Body of pancreas (tissue), 4 donors: Measurements from ENCODE around the gene GSTT2B. TPM values are rescaled to one million over a fixed set of nuclear protein-coding genes. Genes with fewer than 3 reads are reported as not detected.
"Not testable (repeated sequence)": the region's sequence is repeated elsewhere in the genome, so short reads cannot be mapped to it uniquely, and the experiment has no call there.

Source experiments
- ATAC-seq: fragments of 150-250 bp; one replicate; pipeline ENCODE4 v1.9.1; 2016
- DNase-seq, 4 donors: peaks; one replicate each; pipeline ENCODE4 v3.0.0-alpha.2; 2019
- H3K27ac ChIP-seq, 4 donors: fragments of 200-600 bp; sonication (generic); 1 replicate in 3 of 4; 2 replicates in 1 of 4; pipeline versions ENCODE4 v1.5.1 to v1.6.1; 2016 to 2019; ENCODE audit warnings: mild to moderate bottlenecking in 1 of 4, mixed read lengths in 1 of 4, moderate library complexity in 1 of 4
- H3K27me3 ChIP-seq, 2 donors: fragments of 200-600 bp; sonication (generic); one replicate each; pipeline ENCODE4 v1.6.0; 2016; ENCODE audit warnings: mild to moderate bottlenecking in 1 of 2
- H3K36me3 ChIP-seq, 2 donors: fragments of 200-600 bp; sonication (generic); replicated peaks in 1 of 2; 2 replicates each; pipeline ENCODE4 v1.5.1; 2016; ENCODE audit warnings: low read depth in 2 of 2; ENCODE audit not compliant: insufficient read depth in 1 of 2
- H3K4me1 ChIP-seq: fragments of 200-600 bp; sonication (generic); one replicate; pipeline ENCODE4 v1.6.0; 2016
- H3K4me3 ChIP-seq, 2 donors: fragments of 200-600 bp; sonication (generic); 1 replicate in 1 of 2; 2 replicates in 1 of 2; pipeline ENCODE4 v1.5.1; 2016 to 2019
- H3K9me3 ChIP-seq, 3 donors: fragments of 200-600 bp; sonication (generic); 1 replicate in 2 of 3; 2 replicates in 1 of 3; pipeline ENCODE4 v1.5.1; 2016
- POLR2A ChIP-seq, 3 donors: fragments of 450-650 bp; IDR thresholded peaks; one replicate each; pipeline ENCODE4 v1.6.1; 2016; ENCODE audit warnings: antibody characterized with exemption in 3 of 3, mild to moderate bottlenecking in 2 of 3
- WGBS, 2 donors: methylation state at CpG; one replicate each; pipeline ENCODE4 v1.1.5; 2017; 5-methylcytosine and 5-hydroxymethylcytosine counted together
- intact Hi-C: fragments of 100-400 bp; cut with DNase I; formaldehyde crosslinking; loops from one replicate; pipeline ENCODE4 v1.15.1; 2023
- total RNA-seq, 2 donors: library from RNA; depleted of rRNA; stranded (reverse); fragments of >200 nt; gene quantifications; one replicate each; pipeline ENCODE4 v1.1.0, GENCODE V29; 2016
- TF ChIP-seq, protein P1 (sequence below), 7 experiments: fragments of 450-650 bp in 4 of 7; fragments of 200-600 bp in 3 of 7; sonication (generic) in 3 of 7; IDR thresholded peaks; one replicate each; pipeline ENCODE4 v1.5.1; 2016 to 2019; ENCODE audit warnings: antibody characterized with exemption in 7 of 7

GSTT2B gene
- total RNA-seq, 2 donors from 2014 or later, result 8.3 to 16.5 TPM

DNA sequence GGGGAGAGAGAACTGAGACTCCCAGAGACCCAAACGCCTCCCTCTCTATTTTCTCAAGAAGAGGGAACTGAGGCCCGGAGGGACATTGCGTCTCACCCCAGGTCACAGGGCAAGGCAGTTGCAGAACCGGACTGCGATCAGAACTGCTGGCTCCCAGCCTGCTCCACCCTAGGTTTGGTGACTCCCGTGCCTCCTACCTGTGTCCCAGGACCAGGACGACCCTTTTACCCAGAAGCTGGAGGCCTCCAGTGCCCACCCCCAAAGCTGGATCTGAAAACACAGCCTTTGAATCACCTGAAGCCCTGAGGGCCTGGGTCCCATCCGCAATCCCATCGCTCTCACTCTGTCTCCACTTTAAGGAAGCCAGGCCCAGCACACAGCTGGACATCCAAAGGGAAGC lies 42.9 kb upstream of the GSTT2B start:
- H3K36me3 ChIP-seq, result no peaks in the 10 kb centered on the region
- no peak for ATAC-seq
- H3K4me1 ChIP-seq, result no peaks in the 10 kb centered on the region
- H3K27ac ChIP-seq, result no peak overlapping the region
- H3K9me3 ChIP-seq, result no peaks in the 10 kb centered on the region
- no peak for DNase-seq
- H3K27me3 ChIP-seq, result no peaks in the 10 kb centered on the region
- intact Hi-C loops, result no loop called here
- 67 to 80% methylated on average over 8 to 9 of the region's 9 CpGs for WGBS, 2 donors
- TF ChIP-seq, protein P1, sequence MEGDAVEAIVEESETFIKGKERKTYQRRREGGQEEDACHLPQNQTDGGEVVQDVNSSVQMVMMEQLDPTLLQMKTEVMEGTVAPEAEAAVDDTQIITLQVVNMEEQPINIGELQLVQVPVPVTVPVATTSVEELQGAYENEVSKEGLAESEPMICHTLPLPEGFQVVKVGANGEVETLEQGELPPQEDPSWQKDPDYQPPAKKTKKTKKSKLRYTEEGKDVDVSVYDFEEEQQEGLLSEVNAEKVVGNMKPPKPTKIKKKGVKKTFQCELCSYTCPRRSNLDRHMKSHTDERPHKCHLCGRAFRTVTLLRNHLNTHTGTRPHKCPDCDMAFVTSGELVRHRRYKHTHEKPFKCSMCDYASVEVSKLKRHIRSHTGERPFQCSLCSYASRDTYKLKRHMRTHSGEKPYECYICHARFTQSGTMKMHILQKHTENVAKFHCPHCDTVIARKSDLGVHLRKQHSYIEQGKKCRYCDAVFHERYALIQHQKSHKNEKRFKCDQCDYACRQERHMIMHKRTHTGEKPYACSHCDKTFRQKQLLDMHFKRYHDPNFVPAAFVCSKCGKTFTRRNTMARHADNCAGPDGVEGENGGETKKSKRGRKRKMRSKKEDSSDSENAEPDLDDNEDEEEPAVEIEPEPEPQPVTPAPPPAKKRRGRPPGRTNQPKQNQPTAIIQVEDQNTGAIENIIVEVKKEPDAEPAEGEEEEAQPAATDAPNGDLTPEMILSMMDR (IDR thresholded peaks at IDR 0.05), result no peak
- no peak for TF ChIP-seq POLR2A (IDR thresholded peaks at IDR 0.05)
- H3K4me3 ChIP-seq, result no peak overlapping the region

DNA sequence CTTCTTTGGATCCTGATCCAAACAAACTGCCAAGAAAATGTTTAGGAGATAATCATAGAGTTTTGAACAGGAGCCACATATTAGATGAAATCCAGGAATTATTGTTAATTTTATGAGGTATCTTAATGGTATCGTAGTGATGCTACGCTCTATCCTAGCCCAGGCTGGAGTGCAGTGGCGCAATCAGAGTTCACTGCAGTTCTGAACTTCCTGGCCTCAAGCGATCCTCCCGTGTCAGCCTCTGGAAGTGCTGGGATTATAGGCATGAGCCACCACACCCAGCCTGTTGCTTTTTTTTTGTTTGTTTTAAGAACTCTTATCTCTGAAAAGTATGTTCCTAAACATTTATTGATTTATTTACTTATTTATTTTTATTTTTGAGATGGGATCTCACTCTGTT lies 41.9 kb upstream of the GSTT2B start:
- no peak for TF ChIP-seq POLR2A (IDR thresholded peaks at IDR 0.05)
- TF ChIP-seq, protein P1 (IDR thresholded peaks at IDR 0.05), result no peak
- ATAC-seq (no peak), DNase-seq (no peak)
- H3K4me3 ChIP-seq, result no peak overlapping the region
- H3K36me3 ChIP-seq, result no peaks in the 10 kb centered on the region
- intact Hi-C loops, result no loop called here
- no peaks in the 10 kb centered on the region for H3K27me3 ChIP-seq
- 83 to 85% methylated on average over 5 of the region's 5 CpGs for WGBS, 2 donors
- no peak overlapping the region for H3K27ac ChIP-seq
- no peaks in the 10 kb centered on the region for H3K9me3 ChIP-seq
- no peaks in the 10 kb centered on the region for H3K4me1 ChIP-seq

DNA sequence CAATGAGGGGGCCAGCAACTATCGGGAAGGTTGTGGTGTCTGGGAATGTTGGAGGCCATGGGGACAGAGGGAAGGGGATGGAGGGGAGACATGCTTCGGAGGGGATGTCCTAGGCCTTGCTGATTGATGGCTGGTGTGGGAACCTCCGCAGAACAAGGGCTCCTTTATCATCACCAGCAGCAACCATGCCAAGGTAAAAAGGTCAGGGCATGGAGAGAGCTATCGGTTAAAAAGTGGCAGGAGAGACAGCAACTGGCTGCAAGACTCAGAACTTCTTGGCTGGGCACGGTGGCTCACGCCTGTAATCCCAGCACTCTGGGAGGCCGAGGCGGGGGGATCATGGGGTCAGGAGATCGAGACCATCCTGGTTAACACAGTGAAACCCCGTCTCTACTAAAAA lies 41.3 kb upstream of the GSTT2B start:
- no peaks in the 10 kb centered on the region for H3K27me3 ChIP-seq
- intact Hi-C loops, result no loop called here
- no peaks in the 10 kb centered on the region for H3K9me3 ChIP-seq
- no peak for TF ChIP-seq POLR2A (IDR thresholded peaks at IDR 0.05)
- TF ChIP-seq, protein P1 (IDR thresholded peaks at IDR 0.05), result no peak
- no peaks in the 10 kb centered on the region for H3K36me3 ChIP-seq
- DNase-seq, result no peak
- WGBS, 2 donors, result 68 to 70% methylated on average over 10 of the region's 10 CpGs
- no peak overlapping the region for H3K27ac ChIP-seq
- H3K4me3 ChIP-seq, result no peak overlapping the region
- no peak for ATAC-seq
- no peaks in the 10 kb centered on the region for H3K4me1 ChIP-seq

DNA sequence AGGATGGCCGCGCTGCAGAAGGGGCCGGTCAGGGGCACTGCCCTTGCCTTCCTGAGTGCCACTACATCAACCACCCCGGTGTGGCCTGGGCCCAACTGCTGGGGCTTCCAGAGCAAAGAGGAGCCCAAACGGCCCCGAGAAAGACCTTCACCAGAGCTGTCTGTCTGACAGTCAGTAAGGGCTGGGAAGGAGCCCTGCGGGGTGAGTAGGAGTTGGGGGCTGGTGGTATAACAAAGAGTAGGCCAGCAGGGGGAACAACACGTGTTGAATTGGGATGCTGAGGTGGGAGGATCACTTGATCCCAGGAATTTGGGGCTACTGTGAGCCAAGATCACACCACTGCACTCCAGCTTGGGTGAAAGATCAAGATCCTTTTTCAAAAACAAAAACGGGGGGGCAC lies 40.3 kb upstream of the GSTT2B start:
- TF ChIP-seq POLR2A (IDR thresholded peaks at IDR 0.05), result no peak
- TF ChIP-seq, protein P1 (IDR thresholded peaks at IDR 0.05), result no peak
- no peaks in the 10 kb centered on the region for H3K36me3 ChIP-seq
- WGBS, 2 donors, result 79 to 80% methylated on average over 6 to 9 of the region's 9 CpGs

DNA sequence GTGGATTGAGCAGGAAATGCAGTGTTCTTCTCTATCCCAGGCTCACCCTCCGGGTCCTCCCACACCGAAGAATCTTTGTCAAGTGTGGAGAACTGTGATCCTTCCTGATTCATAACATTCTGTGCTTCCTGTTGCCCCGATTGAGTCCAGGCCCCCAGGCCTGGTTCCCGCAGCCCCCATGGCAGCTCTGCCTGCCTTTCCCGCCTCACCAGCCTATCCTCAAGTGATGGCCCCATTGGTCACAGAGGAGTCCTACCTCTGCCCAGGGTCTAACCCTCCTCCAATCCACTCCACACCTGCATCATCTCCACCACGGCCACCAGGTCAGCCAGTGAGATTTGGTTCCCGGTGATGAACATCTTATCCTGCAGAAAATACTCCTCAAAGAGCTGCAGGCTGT lies 38.8 kb upstream of the GSTT2B start:
- DNase-seq, H3K9me3 ChIP-seq, ATAC-seq, H3K27ac ChIP-seq, H3K4me1 ChIP-seq, H3K27me3 ChIP-seq, H3K4me3 ChIP-seq, H3K36me3 ChIP-seq: not testable (repeated sequence)
- 78 to 82% methylated on average over 6 to 7 of the region's 7 CpGs for WGBS, 2 donors
- intact Hi-C loops, result loop anchor here (5.0 kb wide), 1 partner anchor 47 kb away; no protein-coding TSS in a partner anchor

More for the DNA sequence above, 40.3 kb upstream of the GSTT2B start:
- Histone ChIP-seq H3K9me3 (no peaks in the 10 kb centered on the region), H3K27ac (no peak overlapping the region), H3K4me1 (no peaks in the 10 kb centered on the region), H3K4me3 (no peak overlapping the region), H3K27me3 (no peaks in the 10 kb centered on the region)
- intact Hi-C loops, result no loop called here
- ATAC-seq, result no peak
- no peak for DNase-seq
